Liver (tissue), 3 donors: ENCODE data around the gene GGACT.

Source experiments
- CTCF ChIP-seq: fragments of 150-350 bp; IDR thresholded peaks from 2 replicates; pipeline ENCODE4 v1.5.1; 2017; ENCODE audit warnings: improper control_type of control experiment, low read depth, low read length; ENCODE audit not compliant: missing input control
- FOXA1 ChIP-seq: IDR thresholded peaks from 2 replicates; pipeline ENCODE4 v1.6.1; 2016; ENCODE audit warnings: antibody characterized with exemption
- GABPA ChIP-seq, 2 donors: IDR thresholded peaks in 1 of 2; conservative IDR thresholded peaks in 1 of 2; 2 replicates each; pipeline ENCODE4 v1.6.1; 2016; ENCODE audit warnings: antibody characterized with exemption in 2 of 2, mild to moderate bottlenecking in 1 of 2, moderate library complexity in 1 of 2
- JUND ChIP-seq, 2 donors: IDR thresholded peaks; 2 replicates each; pipeline ENCODE4 v1.6.1; 2016; ENCODE audit warnings: antibody characterized with exemption in 2 of 2
- MAX ChIP-seq: IDR thresholded peaks from 2 replicates; pipeline ENCODE4 v1.6.1; 2016; ENCODE audit warnings: antibody characterized with exemption
- RAD21 ChIP-seq, 2 donors: IDR thresholded peaks; 2 replicates each; pipeline ENCODE4 v1.6.1; 2016; ENCODE audit warnings: antibody characterized with exemption in 2 of 2, mild to moderate bottlenecking in 2 of 2
- REST ChIP-seq: IDR thresholded peaks from 2 replicates; pipeline ENCODE4 v1.6.1; 2016; ENCODE audit warnings: antibody characterized with exemption, mild to moderate bottlenecking
- RXRA ChIP-seq, 2 donors: IDR thresholded peaks; 2 replicates each; pipeline ENCODE4 v1.6.1; 2017 to 2018; ENCODE audit warnings: antibody characterized with exemption in 2 of 2, mild to moderate bottlenecking in 1 of 2
- TAF1 ChIP-seq: conservative IDR thresholded peaks from 2 replicates; pipeline ENCODE4 v1.6.1; 2016; ENCODE audit warnings: antibody characterized with exemption, mild to moderate bottlenecking
- donor health status: healthy.
- donor health status: healthy.

- TF ChIP-seq CTCF (no peak), TAF1 (no peak), RXRA (IDR thresholded peaks at IDR 0.05) (no peak), JUND (IDR thresholded peaks at IDR 0.05) (no peak), FOXA1 (no peak), GABPA (IDR thresholded peaks at IDR 0.05 in 1 of 2, conservative IDR thresholded peaks at IDR 0.05 in 1 of 2) (no peak), RAD21 (IDR thresholded peaks at IDR 0.05) (no peak), REST (no peak), MAX (no peak)
Measured at GRCh38 chr13:100511466-100511865, 77.1 kb downstream of the GGACT start.
